GM23338 (cell line): ENCODE measurements around the gene CDON.

Experiments used
- CTCF ChIP-seq, 2 experiments: fragments of 200-600 bp in 1 of 2; sonication (generic) in 1 of 2; conservative IDR thresholded peaks; 2 replicates each; pipeline versions ENCODE4 v1.5.1 to v1.6.1; 2016 to 2017; ENCODE audit warnings: antibody characterized with exemption in 2 of 2, low read depth in 2 of 2, mild to moderate bottlenecking in 2 of 2, moderate library complexity in 1 of 2
- EZH2 ChIP-seq: fragments of 200-600 bp; sonication (generic); IDR thresholded peaks from one replicate; pipeline ENCODE4 v1.8.0; 2017; ENCODE audit warnings: antibody characterized with exemption, mild to moderate bottlenecking, low read depth; ENCODE audit not compliant: unreplicated experiment
- EZH2phosphoT487 ChIP-seq: fragments of 200-600 bp; sonication (generic); IDR thresholded peaks from one replicate; pipeline ENCODE4 v1.8.1; 2018; ENCODE audit warnings: antibody characterized with exemption; ENCODE audit not compliant: unreplicated experiment
- JUNB ChIP-seq: IDR thresholded peaks from one replicate; pipeline ENCODE4 v1.6.1; 2016; ENCODE audit warnings: antibody characterized with exemption; ENCODE audit not compliant: unreplicated experiment
- POLR2AphosphoS5 ChIP-seq: IDR thresholded peaks from 2 replicates; pipeline ENCODE4 v1.6.1; 2016; ENCODE audit warnings: antibody characterized with exemption, low read depth

GRCh38 chr11:125945797-125946520 is 116.7 kb downstream of the CDON start, which contains the start of gene VSIG10L2:
- TF ChIP-seq CTCF (conservative IDR thresholded peaks at IDR 0.05; ENCODE audit: low read depth in 2 of 2) (no peak), EZH2phosphoT487 (no peak), POLR2AphosphoS5 (no peak), JUNB (no peak), EZH2 (no peak)
